GM18505 (cell line): ENCODE results near the gene TOX3.

Experiments
- ATAC-seq: cut with Tn5 transposase; IDR thresholded peaks from one replicate; pipeline ENCODE4 v1.9.1; 2021; ENCODE audit not compliant: unreplicated experiment
- POLR2A ChIP-seq: IDR thresholded peaks from 4 replicates; pipeline ENCODE4 v1.6.1; 2011; ENCODE audit warnings: borderline replicate concordance; ENCODE audit not compliant: insufficient read depth, insufficient read length; ENCODE audit errors: extremely low read depth

The TOX3 gene

GRCh38 chr16:52456368-52456767 lies 90.6 kb downstream of the TOX3 start:
- no peak for TF ChIP-seq POLR2A
- ATAC-seq, result no peak

GRCh38 chr16:52455549-52456277 lies 91.2 kb downstream of the TOX3 start:
- no peak for ATAC-seq
- no peak for TF ChIP-seq POLR2A

- ATAC-seq, result no peak
- TF ChIP-seq POLR2A, result no peak
Measured at GRCh38 chr16:52453644-52454043, 93.3 kb downstream of the TOX3 start.

- no peak for ATAC-seq
- TF ChIP-seq POLR2A, result no peak
Measured at GRCh38 chr16:52451971-52452421, 94.9 kb downstream of the TOX3 start.

GRCh38 chr16:52450916-52451315 lies 96.0 kb downstream of the TOX3 start:
- no peak for TF ChIP-seq POLR2A
- no peak for ATAC-seq

GRCh38 chr16:52450241-52450640 lies 96.7 kb downstream of the TOX3 start:
- TF ChIP-seq POLR2A, result no peak
- ATAC-seq, result no peak

GRCh38 chr16:52446080-52446479 lies 100.9 kb downstream of the TOX3 start:
- no peak for ATAC-seq
- TF ChIP-seq POLR2A, result no peak

GRCh38 chr16:52441886-52442285 lies 105.1 kb downstream of the TOX3 start:
- ATAC-seq, result no peak
- no peak for TF ChIP-seq POLR2A

- TF ChIP-seq POLR2A, result no peak
- ATAC-seq, result no peak
Measured at GRCh38 chr16:52440248-52440647, 106.7 kb downstream of the TOX3 start.

- TF ChIP-seq POLR2A, result no peak
- no peak for ATAC-seq
Measured at GRCh38 chr16:52439750-52440149, 107.2 kb downstream of the TOX3 start.

GRCh38 chr16:52439171-52439701 lies 107.7 kb downstream of the TOX3 start:
- no peak for TF ChIP-seq POLR2A
- no peak for ATAC-seq

- ATAC-seq, result no peak
- no peak for TF ChIP-seq POLR2A
Measured at GRCh38 chr16:52437277-52437670, 109.7 kb downstream of the TOX3 start.

GRCh38 chr16:52436339-52437276 lies 110.3 kb downstream of the TOX3 start:
- no peak for ATAC-seq
- TF ChIP-seq POLR2A, result no peak

GRCh38 chr16:52434224-52434623 lies 112.7 kb downstream of the TOX3 start:
- no peak for TF ChIP-seq POLR2A

GRCh38 chr16:52433643-52434042 lies 113.3 kb downstream of the TOX3 start:
- ATAC-seq, result no peak
- no peak for TF ChIP-seq POLR2A

More at GRCh38 chr16:52434224-52434623, 112.7 kb downstream of the TOX3 start:
- ATAC-seq, result no peak
